Astrocyte of the cerebellum (primary cell): Measurements from ENCODE around the gene TSPAN5.

Source experiments
- DNase-seq: peaks from one replicate; pipeline ENCODE4 v3.0.0-alpha.2; 2011; ENCODE audit warnings: low read depth
- H3K4me3 ChIP-seq: 2 replicates; pipeline ENCODE4 v1.5.1; 2011; ENCODE audit warnings: mild to moderate bottlenecking, low read depth, low read length, moderate library complexity
- in situ Hi-C: cut with HindIII; loops from 2 replicates; pipeline ENCODE4 v1.10.0; 2017; ENCODE audit warnings: low sequenced_read_pairs
- TF ChIP-seq, protein P1 (sequence below): IDR thresholded peaks from 2 replicates; pipeline ENCODE4 v1.5.1; 2012; ENCODE audit warnings: low read length, low read depth, moderate library complexity, mild to moderate bottlenecking; ENCODE audit errors: missing control alignments

The TSPAN5 gene

GRCh38 chr4:98473046-98473445 is 185.4 kb downstream of the TSPAN5 start:
- TF ChIP-seq, protein P1, sequence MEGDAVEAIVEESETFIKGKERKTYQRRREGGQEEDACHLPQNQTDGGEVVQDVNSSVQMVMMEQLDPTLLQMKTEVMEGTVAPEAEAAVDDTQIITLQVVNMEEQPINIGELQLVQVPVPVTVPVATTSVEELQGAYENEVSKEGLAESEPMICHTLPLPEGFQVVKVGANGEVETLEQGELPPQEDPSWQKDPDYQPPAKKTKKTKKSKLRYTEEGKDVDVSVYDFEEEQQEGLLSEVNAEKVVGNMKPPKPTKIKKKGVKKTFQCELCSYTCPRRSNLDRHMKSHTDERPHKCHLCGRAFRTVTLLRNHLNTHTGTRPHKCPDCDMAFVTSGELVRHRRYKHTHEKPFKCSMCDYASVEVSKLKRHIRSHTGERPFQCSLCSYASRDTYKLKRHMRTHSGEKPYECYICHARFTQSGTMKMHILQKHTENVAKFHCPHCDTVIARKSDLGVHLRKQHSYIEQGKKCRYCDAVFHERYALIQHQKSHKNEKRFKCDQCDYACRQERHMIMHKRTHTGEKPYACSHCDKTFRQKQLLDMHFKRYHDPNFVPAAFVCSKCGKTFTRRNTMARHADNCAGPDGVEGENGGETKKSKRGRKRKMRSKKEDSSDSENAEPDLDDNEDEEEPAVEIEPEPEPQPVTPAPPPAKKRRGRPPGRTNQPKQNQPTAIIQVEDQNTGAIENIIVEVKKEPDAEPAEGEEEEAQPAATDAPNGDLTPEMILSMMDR, result no peak
- in situ Hi-C loops, result no loop called here
- H3K4me3 ChIP-seq, result no peak overlapping the region
- DNase-seq, result no peak

- TF ChIP-seq, protein P1, result no peak
- in situ Hi-C loops, result no loop called here
- no peak overlapping the region for H3K4me3 ChIP-seq
- peak; percentile 88 for DNase-seq
Observed at GRCh38 chr4:98470831-98471230, 187.6 kb downstream of the TSPAN5 start.

DNA sequence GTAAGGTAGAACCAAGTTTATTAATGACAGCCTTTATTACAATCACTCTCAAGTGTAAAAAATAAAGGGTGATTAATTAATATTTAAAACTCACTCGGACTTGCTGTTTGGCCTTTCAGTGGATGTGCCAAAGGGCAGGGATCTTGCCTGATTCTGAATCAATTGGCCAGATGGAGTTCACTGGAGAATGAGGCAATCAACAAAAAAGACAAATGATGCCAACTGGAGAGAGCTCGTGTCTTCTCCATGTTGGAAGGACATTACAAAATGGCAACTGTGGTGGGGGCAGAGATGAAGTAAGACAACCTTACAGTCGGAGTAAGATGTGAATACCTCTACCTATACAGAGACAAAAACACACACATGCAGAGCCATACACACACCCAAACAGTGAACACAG is 188.0 kb downstream of the TSPAN5 start:
- in situ Hi-C loops, result no loop called here
- DNase-seq, result no peak
- TF ChIP-seq, protein P1, result no peak
- no peak overlapping the region for H3K4me3 ChIP-seq

- DNase-seq, result no peak
- no peak overlapping the region for H3K4me3 ChIP-seq
- in situ Hi-C loops, result no loop called here
- TF ChIP-seq, protein P1, result no peak
Observed at GRCh38 chr4:98469771-98470170, 188.6 kb downstream of the TSPAN5 start.

DNA sequence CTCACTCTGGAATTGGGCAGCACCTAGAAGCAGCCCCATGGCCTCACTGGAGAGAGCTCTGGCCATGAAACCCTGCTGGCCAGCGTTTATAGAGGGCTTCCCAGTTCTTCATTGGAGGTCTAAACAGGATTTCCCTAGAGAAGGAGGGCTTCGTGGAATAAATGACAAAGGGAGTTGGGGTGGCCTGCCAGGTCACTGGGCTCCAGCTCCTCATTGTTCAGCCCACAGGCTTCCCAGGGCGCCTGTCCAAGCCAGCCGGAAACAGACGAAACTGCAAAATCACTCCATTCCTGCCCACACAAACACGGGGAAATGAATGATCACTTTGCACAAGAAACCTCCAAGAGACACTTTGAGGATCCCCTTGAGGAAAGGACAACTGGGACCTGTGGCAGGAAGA is 189.7 kb downstream of the TSPAN5 start:
- in situ Hi-C loops, result no loop called here
- H3K4me3 ChIP-seq, result no peak overlapping the region
- DNase-seq, result no peak
- TF ChIP-seq, protein P1, result no peak

- in situ Hi-C loops, result no loop called here
- DNase-seq, result peak; percentile 88
- peak overlapping the region; percentile 24 for H3K4me3 ChIP-seq
- TF ChIP-seq, protein P1, result peak; percentile 74
Observed at GRCh38 chr4:98467627-98468072, 190.8 kb downstream of the TSPAN5 start.
